ENCODE measurements around the gene POR. TPM values are rescaled to one million over a fixed set of nuclear protein-coding genes. Genes with fewer than 3 reads are reported as not detected.
"Not testable (repeated sequence)": the region's sequence is repeated elsewhere in the genome, so short reads cannot be mapped to it uniquely, and the experiment has no call there.

The POR gene
- total RNA-seq, 1 donor from 2014 or later: 69.8 TPM

DNA sequence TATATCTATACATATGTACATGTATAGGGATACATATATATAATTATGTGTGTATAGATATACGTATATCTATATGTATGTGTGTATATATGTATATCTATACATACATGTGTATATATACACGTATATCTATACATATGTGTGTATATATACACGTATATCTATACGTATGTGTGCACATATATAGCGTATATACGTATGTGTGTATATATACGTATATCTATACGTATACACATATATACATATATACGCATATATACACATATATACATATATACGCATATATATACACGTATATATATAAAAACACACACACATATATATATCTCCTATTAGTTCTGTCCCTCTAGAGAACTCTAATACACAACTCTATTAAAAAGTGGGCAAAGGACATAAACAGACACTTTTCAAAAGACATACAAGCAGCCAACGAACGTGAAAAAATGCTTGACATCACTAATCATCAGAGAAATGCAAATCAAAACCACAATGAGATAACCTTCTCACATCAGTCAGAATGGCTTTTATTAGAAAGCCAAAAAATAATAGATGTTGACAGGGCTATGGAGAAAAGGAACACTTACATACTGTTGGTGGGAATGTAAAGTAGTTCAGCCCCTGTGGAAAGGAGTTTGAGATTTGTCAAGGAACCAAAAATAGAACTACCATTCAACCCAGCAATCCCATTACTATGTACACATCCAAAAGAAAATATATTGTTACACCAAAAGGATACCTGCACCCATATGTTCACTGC, 101.4 kb downstream of the POR start:
- no peak for DNase-seq (ENCODE audit: low read depth, low spot score)

DNA sequence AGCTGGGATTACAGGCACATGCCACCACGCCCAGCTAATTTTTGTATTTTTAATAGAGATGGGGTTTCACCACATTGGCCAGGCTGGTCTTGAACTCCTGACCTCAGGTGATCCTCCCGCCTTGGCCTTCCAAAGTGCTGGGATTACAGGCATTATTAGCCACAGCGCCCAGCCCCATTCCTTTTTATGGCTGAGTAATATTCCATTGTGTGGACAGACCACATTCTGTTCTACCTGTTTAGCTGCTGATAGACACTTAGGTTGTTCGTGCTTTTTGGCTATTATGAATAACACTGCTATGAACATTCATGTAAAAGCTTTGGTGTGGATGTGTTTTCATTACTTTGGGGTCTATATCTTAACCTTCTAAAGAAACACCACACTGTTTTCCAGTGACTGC, 103.6 kb downstream of the POR start:
- not testable (repeated sequence) for DNase-seq (ENCODE audit: low read depth, low spot score)

DNA sequence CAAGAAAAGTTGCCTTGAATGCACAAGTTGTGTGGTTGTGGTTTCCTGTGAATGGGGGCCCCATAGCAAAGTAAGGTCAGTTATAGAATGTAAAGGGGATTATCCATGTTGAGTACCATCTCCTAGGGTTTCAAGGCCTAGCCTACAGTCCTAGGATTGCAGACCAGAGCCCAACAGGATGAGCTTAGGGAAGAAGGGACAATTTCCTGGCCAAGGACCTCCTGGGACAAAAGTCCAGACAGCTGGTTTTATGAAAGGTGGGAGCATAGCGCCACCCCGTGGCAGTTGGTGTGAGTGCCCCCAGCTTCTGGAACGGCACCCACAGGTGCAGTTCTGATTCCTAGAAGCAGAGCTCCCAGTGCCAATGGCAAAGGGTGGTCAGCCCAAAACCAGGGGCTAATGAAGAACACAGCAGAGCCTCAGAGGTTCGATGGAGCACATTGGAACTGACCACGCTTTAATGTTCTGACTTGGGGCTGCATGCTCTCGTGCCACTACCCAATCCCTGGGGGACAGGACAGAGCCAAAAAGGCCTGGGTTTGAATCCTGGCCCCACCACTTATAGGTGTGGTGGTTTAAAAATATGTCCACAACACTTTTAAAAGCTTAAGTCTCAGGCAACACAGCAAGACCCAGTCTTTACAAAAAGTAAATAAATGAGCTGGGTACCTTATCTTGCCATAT, 105.2 kb downstream of the POR start:
- no peak for DNase-seq (ENCODE audit: low read depth, low spot score)

DNA sequence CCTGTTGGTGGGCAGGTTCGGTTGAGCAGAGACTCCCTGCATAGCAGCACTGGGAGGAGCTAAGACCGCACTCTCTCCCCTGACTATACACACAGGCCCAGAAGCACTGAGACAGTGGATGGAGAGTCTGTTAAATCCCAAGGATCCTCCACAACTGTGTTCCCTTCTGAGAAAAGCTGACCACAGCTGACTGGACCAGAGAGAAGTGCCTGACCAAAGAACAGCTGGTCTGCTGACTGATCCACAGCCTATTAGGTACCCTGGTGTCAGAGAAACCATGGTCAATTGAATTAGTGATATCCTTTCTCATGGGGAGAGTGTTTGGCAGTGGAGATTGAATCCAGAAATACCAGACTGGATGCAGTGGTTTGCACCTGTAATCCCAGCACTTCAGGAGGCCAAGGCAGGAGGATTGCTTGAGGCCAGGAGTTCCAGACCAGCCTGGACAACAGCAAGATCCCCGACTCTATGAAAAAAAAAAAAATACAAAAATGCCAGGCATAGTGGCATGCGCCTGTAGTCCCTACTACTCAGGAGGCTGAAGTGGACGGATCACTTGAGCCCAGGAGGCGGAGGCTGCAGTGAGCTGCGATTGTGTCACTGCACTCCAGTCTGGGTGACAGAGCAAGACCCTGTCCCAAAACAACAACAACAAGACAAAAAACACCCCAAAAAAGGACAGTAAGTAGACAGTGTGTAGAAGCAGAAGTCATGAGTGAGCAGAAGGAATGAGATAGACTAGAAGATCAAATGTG, 107.2 kb downstream of the POR start:
- DNase-seq (ENCODE audit: low read depth, low spot score): no peak

DNA sequence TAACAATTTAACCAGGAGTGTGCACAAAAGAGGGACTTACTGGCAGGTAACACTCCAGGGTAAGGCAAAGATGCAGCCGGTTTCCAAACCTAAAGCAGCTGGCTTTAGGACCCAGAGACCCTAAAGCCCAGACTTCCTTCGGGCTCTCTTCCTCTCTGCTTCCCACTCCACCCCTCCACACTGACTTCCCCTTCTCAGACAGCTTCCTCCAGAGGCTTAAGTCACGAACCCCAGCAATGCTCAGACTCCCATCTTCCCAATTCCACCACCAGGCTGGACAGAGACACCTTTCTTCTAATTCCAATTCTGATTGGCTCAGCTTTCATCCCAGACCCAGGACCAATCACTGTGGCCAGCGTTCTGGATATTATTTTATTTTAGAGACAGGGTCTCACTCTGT, 108.0 kb downstream of the POR start:
- no peak for DNase-seq (ENCODE audit: low read depth, low spot score)

DNA sequence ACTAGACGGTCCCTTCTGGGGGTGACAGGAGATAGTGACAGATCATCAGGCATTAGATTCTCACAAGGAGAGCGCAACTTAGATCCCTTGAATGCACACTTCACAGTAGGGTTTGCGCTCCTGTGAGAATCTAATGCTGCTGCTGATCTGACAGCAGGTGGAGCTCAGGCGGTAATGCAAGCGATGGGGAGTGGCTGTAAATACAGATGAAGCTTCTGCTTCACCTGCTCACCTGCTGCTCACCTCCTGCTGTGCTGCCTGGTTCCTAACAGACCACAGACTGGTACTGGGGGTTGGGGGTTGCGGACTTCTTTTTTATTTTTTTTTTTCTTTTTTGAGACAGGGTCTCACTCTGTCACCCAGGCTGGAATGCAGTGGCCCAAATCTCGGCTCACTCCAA, 114.7 kb downstream of the POR start:
- not testable (repeated sequence) for DNase-seq (ENCODE audit: low read depth, low spot score)

DNA sequence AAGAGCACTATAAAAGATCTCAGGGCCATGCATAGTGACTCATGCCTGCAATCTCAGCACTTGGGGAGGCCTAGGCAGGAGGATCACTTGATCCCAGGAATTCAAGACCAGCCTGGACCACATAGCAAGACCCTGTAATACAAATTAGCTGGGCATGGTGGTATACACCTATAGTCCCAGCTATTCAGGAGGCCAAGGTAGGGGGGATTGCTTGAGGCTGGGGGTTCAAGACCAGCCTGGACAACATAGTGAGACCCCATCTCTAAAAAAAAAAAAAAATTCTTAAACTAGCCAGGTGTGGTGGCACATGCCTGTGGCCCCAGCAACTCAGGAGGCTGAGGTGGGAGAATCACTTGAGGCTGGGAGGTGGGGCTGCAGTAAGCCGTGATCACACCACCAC, 117.0 kb downstream of the POR start:
- DNase-seq (ENCODE audit: low read depth, low spot score): no peak

Other genes with a start within 250 kb of the POR start
- 15.6 and 32.2 TPM in 2 replicates for gene HIP1, start 176.2 kb upstream of the POR start, total RNA-seq
- gene CCL26, start 142.9 kb upstream of the POR start, total RNA-seq: not detected in 2 replicates
- not detected in 2 replicates for gene CCL24, start 101.3 kb upstream of the POR start, total RNA-seq
- 13.9 and 16.5 TPM in 2 replicates for gene RHBDD2, start 36.1 kb upstream of the POR start, total RNA-seq
- 29.4 and 33.8 TPM in 2 replicates for gene TMEM120A, start 79.4 kb downstream of the POR start, total RNA-seq
- 31.1 and 34.8 TPM in 2 replicates for gene STYXL1, start 132.8 kb downstream of the POR start, total RNA-seq
- gene MDH2, start 133.0 kb downstream of the POR start, total RNA-seq: 36.2 and 51.6 TPM in 2 replicates

Data from pulmonary artery endothelial cell (primary cell).